ENCODE results near the gene CFAP77. TPM values are rescaled to one million over a fixed set of nuclear protein-coding genes. Genes with fewer than 3 reads are reported as not detected.

CFAP77 gene
- total RNA-seq, 1 donor from 2014 or later, result 2.0 TPM

DNA sequence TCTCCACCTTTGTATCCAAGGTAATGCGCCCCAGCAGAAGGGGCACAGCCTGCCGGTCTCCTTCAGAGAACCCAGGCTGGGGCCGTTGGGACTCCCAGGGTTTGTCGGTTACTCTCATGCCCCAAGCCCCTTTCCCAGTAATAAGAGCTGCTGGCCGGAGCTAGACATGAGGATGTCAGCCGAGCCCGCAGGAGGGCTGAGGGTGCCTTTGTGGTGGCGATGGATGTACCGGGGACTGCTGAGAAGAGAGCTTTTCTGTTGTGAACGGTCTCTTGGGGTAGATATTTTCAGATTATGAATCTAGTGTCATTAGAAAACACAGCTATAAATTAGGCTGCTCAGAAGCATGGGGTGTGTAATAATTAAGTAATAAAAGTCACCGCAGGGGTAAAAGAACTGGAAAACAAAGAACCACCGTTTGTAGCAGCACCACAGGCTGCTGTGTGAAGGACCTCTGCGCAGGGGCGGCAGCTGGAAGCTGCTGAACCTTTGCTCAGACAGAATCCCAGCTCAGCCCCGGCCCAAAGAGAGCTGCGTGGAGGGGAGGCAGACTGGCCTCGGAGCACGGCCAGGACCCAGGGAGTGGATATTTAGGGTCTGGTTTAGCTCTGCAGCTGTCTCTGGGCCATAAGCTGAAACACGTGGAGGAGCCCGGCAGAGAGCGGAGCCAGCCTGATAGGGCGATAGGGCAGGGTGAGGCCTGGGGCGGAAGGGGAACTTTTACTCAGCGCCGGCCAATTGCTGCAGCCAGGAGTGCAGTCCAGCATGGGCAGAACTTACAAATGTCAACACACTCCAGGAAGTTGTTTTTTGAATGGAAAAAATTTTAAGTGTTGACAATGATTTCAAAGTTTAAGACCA lies 121.9 kb downstream of the CFAP77 start:
- ATAC-seq (ENCODE audit: poor library complexity) (no peak), DNase-seq (no peak)
- intact Hi-C loops (cut with DNase I), result no loop called here

DNA sequence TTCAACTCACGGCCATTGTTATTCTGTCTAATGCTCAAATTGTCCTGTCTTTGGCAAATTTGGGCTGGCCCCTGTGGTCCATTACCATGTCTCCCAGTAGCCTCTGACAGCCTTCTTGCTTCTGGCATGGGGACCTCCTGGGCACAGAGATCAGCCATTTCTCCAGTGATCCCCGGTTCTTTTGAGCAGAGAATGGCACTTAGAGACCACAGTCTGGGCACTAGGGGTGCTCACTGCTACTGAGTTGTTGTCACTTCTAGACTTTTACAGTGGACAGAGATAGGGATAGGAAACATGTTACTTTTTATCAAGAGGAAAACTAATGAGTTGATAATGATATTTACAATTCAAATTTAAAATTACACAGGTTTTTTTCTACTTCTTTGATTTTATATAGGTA lies 124.8 kb downstream of the CFAP77 start:
- intact Hi-C loops (cut with DNase I), result no loop called here
- DNase-seq, result no peak
- ATAC-seq (ENCODE audit: poor library complexity), result no peak

DNA sequence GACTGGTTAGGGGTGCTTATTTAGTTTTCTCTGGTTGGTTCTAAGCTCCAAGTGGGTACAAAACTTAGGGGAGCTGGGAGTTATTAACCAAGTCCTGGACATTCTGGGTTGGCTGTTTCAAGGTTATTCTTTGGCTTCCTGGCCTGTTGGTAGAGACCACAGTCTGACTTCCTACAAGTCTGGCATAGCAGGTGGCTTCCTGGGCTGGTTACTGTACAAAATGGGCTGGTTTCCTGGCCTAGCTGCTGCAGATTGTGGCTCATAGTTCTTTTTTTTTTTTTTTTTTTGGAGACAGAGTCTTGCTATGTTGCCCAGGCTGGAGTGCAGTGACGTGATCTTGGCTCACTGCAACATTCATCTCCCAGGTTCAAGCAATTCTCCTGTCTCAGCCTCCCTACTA lies 126.1 kb downstream of the CFAP77 start:
- ATAC-seq (ENCODE audit: poor library complexity) (no peak), DNase-seq (no peak)
- intact Hi-C loops (cut with DNase I), result no loop called here

DNA sequence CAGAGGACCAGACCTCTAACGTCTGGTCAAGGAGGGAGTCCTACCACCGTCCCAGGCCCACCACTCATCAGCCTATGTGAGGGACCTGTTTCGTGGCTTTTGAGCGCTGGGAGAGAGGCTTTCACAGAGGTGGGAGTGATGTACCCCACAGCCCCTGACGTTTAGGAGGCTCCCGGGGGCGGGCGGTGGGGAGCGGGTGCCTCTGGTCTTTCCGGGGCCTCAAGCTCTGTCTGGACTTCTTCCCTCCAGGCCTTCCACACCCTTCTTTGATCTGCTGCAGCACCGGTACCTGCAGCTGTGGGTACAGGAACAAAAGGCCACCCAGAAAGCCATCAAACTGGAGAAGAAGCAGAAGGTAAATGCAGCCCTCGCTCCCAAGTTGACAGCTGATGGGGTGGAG lies 127.3 kb downstream of the CFAP77 start:
- no peak for DNase-seq
- intact Hi-C loops (cut with DNase I), result no loop called here
- ATAC-seq (ENCODE audit: poor library complexity), result no peak

DNA sequence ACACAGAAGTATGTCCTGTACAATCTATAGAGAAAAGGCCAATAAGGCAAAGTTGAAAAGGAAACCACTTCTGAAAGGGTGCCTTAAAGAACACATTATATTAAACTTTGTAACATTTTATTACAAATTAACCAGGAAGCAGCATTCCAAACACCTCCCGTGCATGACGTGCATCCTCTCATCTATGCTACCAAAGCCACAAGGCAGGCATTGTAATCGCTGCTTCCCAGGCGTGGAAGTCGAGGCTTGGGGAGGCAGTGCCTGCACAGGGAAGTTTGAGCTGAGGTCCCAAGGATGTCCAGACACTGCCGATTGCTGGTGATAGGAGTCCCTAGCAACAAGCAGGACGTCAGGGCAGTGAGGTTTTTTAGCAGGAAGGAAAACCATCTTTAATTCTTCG lies 128.1 kb downstream of the CFAP77 start:
- DNase-seq, result no peak
- ATAC-seq (ENCODE audit: poor library complexity), result no peak
- intact Hi-C loops (cut with DNase I), result no loop called here

DNA sequence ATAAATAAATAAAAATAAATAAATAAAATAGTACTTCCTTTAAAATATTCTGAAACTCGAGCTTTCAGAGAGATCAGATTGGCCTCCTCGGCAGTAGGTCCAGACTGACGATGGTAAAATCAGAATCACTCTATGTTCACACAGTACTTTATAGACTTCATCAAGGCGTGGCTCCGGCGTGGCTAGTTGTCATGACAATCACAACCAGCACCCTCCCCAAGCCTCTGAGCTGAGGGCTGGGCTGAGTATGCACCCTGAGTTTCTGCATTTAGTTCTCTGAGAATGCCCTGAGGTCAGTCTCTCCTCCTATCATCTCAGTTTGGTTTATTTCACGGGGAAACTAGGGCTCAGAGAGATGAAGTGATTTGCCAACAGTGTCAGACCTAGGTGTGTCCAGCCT lies 129.1 kb downstream of the CFAP77 start:
- intact Hi-C loops (cut with DNase I), result no loop called here
- DNase-seq (no peak), ATAC-seq (ENCODE audit: poor library complexity) (no peak)

DNA sequence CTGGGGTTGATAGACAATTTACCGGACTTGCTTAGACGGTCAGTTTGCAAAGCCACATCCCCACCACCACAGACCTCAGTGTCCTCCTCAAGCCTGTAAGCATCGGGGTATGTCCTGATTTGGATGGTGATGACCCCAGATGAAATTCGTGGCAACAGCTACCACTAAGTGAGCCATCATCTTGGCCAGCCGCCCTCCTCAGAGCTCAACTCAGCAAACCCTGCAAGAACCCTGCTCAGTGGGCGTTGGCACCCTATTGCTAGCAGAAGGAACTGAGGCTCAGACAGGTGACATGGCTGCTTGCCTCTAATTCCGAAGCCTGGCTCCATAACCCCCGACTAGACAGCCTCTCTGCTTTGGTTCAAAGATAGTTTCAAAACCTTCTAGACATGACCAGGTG lies 131.0 kb downstream of the CFAP77 start:
- DNase-seq (no peak), ATAC-seq (ENCODE audit: poor library complexity) (no peak)
- intact Hi-C loops (cut with DNase I), result no loop called here

DNA sequence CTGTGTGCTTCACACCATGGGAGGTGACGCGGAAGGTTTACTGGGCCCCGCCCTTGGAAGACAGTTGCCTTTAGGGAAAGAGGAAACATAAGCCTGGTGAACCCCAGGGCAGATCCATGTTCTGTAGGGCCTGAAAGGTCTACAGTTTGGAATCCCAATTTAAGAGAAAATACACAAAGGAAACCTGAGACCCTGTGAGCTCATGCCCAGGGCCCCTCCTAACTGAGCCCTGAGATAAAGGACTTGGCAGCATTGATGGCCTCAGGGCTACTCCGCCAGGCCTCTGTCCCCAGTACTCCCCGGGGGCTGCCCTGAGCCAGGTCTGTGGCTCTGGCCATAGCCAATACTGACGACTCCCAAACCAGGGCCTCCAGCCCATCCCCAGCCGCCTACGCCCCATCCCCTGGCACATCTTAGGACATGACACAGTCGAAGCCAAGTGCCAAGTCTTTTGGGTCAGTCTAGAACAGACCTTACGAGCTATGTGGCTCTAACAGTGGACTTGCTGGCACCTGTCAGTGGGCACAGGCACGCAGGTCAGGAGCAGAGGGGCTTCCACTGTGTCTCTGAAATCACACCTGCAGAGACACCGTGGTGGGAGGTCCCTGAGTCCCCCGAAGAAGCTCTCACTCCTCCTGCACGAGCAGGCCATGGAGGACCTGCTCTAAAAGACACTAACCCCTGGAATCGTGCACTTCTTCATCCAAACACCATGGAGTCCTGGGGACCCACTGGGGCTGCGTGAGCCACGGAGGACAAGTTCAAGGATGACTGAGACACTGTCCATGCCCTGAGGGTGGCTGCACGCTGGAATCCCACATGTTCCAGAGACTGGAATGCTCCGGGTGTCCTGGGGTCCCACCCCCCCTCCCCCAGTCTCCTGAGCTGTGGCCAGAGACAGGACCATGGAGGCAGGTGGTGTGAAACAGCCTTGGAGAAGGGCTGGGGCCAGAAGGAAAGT lies 132.1 kb downstream of the CFAP77 start:
- no peak for ATAC-seq (ENCODE audit: poor library complexity)
- DNase-seq, result no peak
- intact Hi-C loops (cut with DNase I), result no loop called here

DNA sequence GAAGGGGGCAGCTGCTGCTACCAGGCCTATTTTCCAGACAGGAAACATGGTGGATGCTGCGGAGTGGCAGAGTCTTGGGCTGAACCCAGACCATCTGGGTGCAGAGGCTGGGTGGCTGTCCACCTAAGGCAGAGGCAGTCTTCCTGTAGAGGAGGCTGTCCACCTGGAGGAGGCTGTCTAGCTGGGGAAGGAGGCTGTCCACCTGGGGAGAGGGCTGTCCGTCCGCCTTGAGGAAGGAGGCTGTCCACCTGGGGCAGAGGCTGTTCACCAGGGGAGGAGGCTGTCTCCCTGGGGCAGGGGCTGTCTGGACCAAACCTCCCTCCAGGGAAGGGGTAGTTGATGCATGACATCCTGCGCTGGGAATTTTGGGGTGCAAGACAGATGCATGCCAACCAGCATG lies 133.2 kb downstream of the CFAP77 start:
- intact Hi-C loops (cut with DNase I), result no loop called here
- ATAC-seq (ENCODE audit: poor library complexity) (no peak), DNase-seq (no peak)

DNA sequence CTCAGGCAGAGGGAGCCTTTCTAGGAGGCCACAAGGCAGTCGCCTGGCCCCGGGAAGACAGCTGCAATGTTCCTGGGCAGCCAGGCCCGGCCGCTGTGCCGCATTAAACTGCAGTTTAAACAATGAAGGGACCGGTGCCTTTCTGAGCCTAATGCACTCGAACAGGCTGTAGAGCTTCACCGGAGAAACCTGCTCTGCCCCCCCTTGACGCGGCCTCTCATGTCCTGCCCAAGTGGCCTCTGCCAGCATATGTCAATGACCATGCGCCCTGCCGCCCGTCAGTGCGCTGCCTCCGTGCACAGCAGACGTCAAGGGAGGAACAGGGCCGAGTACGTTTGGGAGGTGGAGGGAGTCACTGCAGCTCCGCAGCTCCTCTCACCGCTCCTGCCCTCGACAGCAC lies 133.9 kb downstream of the CFAP77 start:
- no peak for ATAC-seq (ENCODE audit: poor library complexity)
- DNase-seq, result no peak
- intact Hi-C loops (cut with DNase I), result no loop called here

DNA sequence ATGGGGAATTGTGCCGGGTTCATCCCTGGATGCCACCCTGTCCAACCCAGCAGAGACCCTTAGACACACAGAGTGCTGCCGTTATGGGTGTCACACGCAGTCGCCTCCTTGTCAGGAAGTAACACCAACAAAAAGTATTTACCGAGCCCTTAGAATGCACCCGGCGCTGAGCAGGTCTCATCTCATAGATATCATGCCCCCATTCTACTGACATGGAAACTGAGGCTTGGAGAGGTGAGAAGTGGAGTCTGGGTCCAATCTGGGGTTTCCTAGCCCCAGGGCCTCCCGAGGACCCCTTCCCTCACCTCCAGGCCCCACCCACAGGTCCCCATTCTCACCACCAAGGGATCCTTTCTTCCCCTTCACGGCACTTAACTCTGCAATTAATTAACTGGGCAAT lies 135.6 kb downstream of the CFAP77 start:
- ATAC-seq (ENCODE audit: poor library complexity), result no peak

DNA sequence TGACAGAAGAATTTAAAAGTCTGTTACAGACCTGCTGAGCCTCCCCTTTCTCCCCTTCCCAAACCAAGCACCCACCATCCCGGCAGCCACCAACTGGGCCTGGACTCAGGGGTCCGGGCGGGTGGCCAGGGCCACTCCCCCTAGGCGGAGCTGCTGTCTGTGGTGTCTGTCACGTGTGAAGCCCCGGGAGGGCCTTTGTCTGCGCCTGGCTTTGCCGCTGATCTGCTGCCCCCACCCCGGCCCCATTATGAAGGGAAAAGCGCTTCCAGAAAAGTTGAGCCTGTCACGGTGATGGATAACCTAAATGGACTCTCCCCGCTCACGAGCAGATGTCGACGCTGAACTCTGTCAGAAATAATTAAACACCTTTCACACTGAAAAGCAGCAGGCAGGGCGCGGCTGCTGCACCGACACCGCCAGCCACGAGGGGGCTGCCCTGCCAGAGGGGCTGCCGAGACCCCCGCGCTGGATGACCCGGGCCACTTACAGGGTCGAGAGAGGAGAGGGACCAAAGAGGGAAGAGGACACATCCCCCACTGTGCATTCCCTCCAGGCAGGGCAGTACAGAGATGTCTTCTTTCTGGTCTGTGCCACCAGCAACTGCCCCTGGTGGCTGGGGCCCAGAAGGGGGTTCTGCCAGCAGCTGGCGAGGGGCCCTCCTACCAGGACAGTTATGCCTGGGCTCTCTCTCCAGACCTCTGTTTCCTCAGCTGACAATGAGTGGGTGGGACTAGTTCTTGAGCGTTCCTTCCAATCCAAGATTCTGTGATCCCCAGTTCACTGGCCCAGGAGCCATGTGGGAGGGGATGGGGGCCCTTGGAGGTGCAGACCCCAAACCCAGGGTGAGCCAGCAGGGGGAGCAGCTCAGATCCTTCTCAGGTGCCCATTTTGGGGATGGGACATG lies 136.4 kb downstream of the CFAP77 start:
- DNase-seq (peak; percentile 60), ATAC-seq (ENCODE audit: poor library complexity) (peak; percentile 77)
- intact Hi-C loops (cut with DNase I), result no loop called here

More for the DNA sequence above, 135.6 kb downstream of the CFAP77 start:
- intact Hi-C loops (cut with DNase I), result no loop called here
- no peak for DNase-seq

DNA sequence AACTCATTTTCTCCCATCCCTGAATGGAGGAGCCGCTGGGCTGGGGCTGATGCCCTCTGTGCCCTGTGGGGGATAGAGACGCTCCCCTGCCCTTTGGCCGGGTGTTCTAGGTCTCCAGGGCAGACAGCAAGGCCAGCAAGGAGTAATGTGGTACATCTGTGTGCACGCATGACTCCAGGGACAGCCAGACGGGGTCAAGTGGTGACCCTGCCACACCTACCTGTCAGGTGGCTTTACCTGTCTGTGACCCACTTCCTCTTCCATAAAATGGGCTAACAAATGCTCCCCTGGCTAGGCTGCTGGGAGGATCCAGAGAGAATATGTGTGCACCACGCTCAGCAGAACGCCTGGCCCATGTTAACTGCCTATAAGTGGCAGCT lies 137.0 kb downstream of the CFAP77 start:
- ATAC-seq (ENCODE audit: poor library complexity), result no peak
- intact Hi-C loops (cut with DNase I), result no loop called here
- DNase-seq, result no peak

DNA sequence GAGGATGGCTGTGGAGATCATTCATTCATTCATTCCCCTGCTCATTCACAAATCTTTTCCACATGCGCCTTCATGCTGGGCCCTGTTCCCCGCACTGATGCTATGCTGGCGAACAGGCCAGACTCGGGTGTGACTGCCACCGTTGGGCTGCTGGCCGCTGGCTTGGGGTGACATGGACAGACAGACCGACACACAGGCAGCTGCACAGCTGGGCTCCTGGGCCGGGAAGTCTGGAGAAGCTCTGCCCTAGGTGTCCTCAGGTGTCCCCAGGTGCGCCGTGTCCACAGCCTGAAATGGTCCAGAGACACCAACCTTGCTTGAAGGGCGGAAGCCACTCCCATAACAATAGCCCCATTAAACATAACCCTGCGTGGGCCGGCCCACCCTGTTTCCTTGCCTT lies 137.4 kb downstream of the CFAP77 start:
- no peak for ATAC-seq (ENCODE audit: poor library complexity)
- no peak for DNase-seq
- intact Hi-C loops (cut with DNase I), result no loop called here

DNA sequence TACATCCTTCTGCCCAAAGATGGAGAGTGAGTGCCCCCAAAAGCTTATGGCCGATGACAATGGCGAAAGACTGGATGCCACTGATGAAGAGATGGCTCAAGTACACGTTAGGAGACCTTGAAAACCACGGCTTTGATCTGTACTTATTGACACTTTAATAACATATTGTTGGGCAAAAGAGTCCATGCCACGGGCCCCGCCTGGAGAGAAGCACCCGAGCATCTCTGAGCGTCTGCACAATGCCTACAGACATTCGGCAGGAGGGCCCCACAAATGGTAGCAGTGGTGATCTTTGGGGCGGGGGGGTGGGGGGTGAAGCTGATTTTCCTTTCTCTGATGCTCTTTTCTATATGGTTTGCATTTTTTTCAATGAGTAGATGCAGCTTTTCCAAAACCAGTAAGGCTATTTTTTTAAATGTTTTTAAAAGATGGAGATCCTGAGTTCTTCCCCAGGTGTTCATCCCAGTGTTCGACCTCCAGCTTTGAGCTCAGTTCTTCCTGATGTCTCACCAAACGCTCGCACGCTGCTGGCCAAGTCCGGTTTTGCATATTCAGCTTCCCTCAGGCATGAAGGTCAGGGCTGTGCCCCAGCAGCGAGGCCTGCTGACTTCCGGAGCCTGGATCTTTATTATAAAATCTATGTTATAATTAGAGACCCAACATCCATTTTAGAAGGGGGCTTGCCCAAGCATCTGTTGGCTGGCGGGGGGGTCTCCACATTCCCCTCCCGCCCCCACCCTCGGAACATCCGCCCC lies 138.1 kb downstream of the CFAP77 start:
- DNase-seq (no peak), ATAC-seq (ENCODE audit: poor library complexity) (no peak)
- intact Hi-C loops (cut with DNase I), result no loop called here

DNA sequence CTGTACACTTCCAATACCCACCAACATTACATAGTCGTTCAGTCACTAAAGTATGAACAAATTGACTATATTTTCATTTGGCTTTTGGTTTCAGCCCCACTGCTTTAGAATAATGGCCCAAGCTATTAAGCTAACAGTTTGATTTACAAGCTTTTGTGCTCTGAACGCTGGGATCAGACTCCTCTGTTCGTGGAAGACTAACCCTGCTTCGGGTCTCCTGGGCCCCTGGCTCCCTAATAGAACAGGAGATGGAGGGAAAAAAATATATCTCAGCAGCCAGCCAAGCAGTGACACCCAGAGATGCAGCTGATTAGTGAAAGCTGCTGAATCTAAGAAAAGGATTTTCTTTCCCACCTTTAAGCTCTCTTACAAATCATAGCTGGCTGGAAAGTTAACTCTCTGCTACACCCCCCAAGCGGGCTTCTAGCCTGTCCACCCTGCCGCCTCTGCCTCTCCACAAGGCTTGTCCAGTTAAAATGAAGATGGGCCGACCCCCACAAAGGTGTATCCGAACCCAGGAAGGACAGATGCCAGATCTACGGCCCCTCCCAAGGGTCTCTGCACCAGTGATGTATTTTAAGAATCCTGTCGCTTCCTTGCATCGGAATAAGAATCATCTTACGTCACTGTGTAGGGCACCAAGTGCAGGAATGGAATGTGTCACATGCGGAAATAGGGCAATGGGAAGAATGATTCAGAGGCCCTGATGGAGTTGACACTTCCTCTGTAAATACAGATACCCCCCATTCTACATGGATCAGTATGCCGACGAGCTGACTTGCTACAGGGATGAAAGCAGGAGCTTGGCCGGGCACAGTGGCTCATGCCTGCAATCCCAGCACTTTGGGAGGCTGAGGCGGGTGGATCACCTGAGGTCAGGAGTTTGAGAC lies 139.0 kb downstream of the CFAP77 start:
- intact Hi-C loops (cut with DNase I), result no loop called here
- no peak for ATAC-seq (ENCODE audit: poor library complexity)
- DNase-seq, result no peak

DNA sequence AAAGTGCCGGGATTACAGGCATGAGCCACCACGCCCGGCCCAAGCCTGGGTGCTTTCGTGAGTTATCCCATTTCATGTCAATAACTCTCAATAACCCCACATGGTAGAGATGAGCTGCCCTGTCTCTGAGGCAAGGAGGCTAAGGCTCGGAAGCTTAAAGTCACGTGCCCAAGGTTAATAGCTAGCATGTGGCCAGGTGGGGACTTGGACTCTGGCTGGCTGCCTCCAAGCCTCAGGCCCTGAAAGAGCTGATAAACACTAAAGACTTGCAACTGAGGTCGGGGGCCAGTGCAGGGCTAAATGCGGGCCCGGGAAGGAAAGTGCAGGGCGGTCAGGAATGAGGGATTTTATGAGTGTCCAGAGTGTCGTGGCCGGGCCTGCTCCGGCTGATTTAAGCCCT lies 141.5 kb downstream of the CFAP77 start:
- no peak for DNase-seq
- intact Hi-C loops (cut with DNase I), result no loop called here
- ATAC-seq (ENCODE audit: poor library complexity), result no peak

Data from Right ventricle myocardium superior (tissue), 1 donor.